ENCODE measurements around the gene AKIRIN1. TPM values are rescaled to one million over a fixed set of nuclear protein-coding genes. Genes with fewer than 3 reads are reported as not detected.

The AKIRIN1 gene
- total and polyA plus RNA-seq, 10 of the 15 experiments (the other 5 are each of a cell fraction or from before 2014, with no cell fraction given), result 7.5 to 72.3 (median 50.4) TPM

- ATAC-seq, result peak; percentile 43
- Histone ChIP-seq H3K79me2 (ENCODE audit: control insufficient read depth, insufficient read depth, low read length) (no peaks in the 10 kb centered on the region), H3K4me2 (ENCODE audit: control insufficient read depth, insufficient read depth) (no peak overlapping the region), H3K9ac (ENCODE audit: control insufficient read depth, insufficient read depth, low read length) (no peak overlapping the region), H3K36me3 (ENCODE audit: control insufficient read depth in 2 of 2, insufficient read depth in 2 of 2, low read length in 1 of 2) (no peaks in the 10 kb centered on the region; a peak in 1 of 4 replicates), H3K9me3 (replicated peaks; ENCODE audit: control insufficient read depth, insufficient read depth, low read length) (no peaks in the 10 kb centered on the region), H3K4me1 (ENCODE audit: control insufficient read depth, insufficient read depth, low read length) (peaks cover 13% of the 10 kb centered on the region), H3K4me3 (no peak overlapping the region), H3K27me3 (replicated peaks in 1 of 2; ENCODE audit: control insufficient read depth in 2 of 2, insufficient read depth in 2 of 2, low read length in 1 of 2) (no peaks in the 10 kb centered on the region), H4K20me1 (ENCODE audit: control insufficient read depth, insufficient read depth) (no peaks in the 10 kb centered on the region), H3K27ac (ENCODE audit: control insufficient read depth, insufficient read depth) (no peak overlapping the region), H2AFZ (ENCODE audit: control insufficient read depth, low read depth, low read length) (no peak overlapping the region)
- 1% methylated on average over 7 of the region's 7 CpGs for WGBS (ENCODE audit: insufficient coverage, insufficient replicate concordance, low lambda C conversion rate, missing lambda C conversion rate)
- ChIA-PET SMC1A (ENCODE audit: uncharacterized antibody, unreplicated experiment) (interaction anchor here (0.6 to 1.2 kb wide), 2 partner anchors 22 to 43 kb away, joined by 3 read pairs; partner anchors contain the start of gene NDUFS5), POLR2A (interaction anchor here (0.7 kb wide), 1 partner anchor 14 kb away, joined by 4 read pairs; no protein-coding TSS in a partner anchor), RAD21 (ENCODE audit: unreplicated experiment) (interaction anchor here (0.7 to 1.1 kb wide), 2 partner anchors 153 to 219 kb away, joined by 3 read pairs; no protein-coding TSS in a partner anchor), CTCF (interaction anchor here (0.6 to 1.4 kb wide), 2 partner anchors 17 to 192 kb away, joined by 3 read pairs; no protein-coding TSS in a partner anchor)
- peak; percentile 7 for FAIRE-seq
- no peak for DNase-seq (ENCODE audit: low read depth, low spot score)
- TF ChIP-seq POLR2A (IDR thresholded peaks at IDR 0.05; ENCODE audit: low read depth, low read length) (no peak), REST (IDR thresholded peaks at IDR 0.05; ENCODE audit: low read depth, low read length) (no peak), CBFB (IDR thresholded peaks at IDR 0.05; ENCODE audit: low read depth) (no peak), TARDBP (IDR thresholded peaks at IDR 0.05; ENCODE audit: borderline replicate concordance) (no peak), BACH1 (IDR thresholded peaks at IDR 0.05; ENCODE audit: borderline replicate concordance) (no peak), GATAD2B (conservative IDR thresholded peaks at IDR 0.05; ENCODE audit: low read depth) (no peak), SMAD1 (IDR thresholded peaks at IDR 0.05; ENCODE audit: low read depth, partially characterized antibody) (no peak), EP300 (IDR thresholded peaks at IDR 0.05; ENCODE audit: borderline replicate concordance in 1 of 2, control insufficient read depth in 1 of 2, low read depth in 2 of 2, low read length in 2 of 2) (no peak)
- no TSS peak for BruUV-seq (replicated peaks)
- in situ Hi-C loops (cut with MboI), result no loop called here
- intact Hi-C loops (cut with micrococcal nuclease; ENCODE audit: unreplicated experiment), result no loop called here
Measured at GRCh38 chr1:39048745-39049370, 57.8 kb downstream of the AKIRIN1 start.
